Uterus (tissue), 4 donors: ENCODE measurements around the gene AGXT2. TPM values are rescaled to one million over a fixed set of nuclear protein-coding genes. Genes with fewer than 3 reads are reported as not detected.

ENCODE experiments used
- DNase-seq, 2 donors: peaks; one replicate each; pipeline ENCODE4 v3.0.0-alpha.2; 2019 to 2020
- H3K27ac ChIP-seq, 2 donors: fragments of 200-600 bp; sonication (generic); 1 replicate in 1 of 2; 2 replicates in 1 of 2; pipeline ENCODE4 v1.5.1; 2016 to 2018
- H3K27me3 ChIP-seq, 2 donors: fragments of 200-600 bp; sonication (generic); one replicate each; pipeline ENCODE4 v1.5.1; 2018 to 2019; ENCODE audit warnings: control low read depth in 1 of 2
- H3K36me3 ChIP-seq, 2 donors: fragments of 200-600 bp; sonication (generic); one replicate each; pipeline ENCODE4 v1.5.1; 2019; ENCODE audit warnings: control low read depth in 1 of 2
- H3K4me1 ChIP-seq, 2 donors: fragments of 200-600 bp; sonication (generic); one replicate each; pipeline ENCODE4 v1.5.1; 2018 to 2019; ENCODE audit warnings: control low read depth in 1 of 2
- H3K4me3 ChIP-seq, 2 donors: fragments of 200-600 bp; sonication (generic); 1 replicate in 1 of 2; 2 replicates in 1 of 2; pipeline ENCODE4 v1.5.1; 2018 to 2019; ENCODE audit warnings: mild to moderate bottlenecking in 1 of 2
- H3K9me3 ChIP-seq, 2 donors: fragments of 200-600 bp; sonication (generic); one replicate each; pipeline ENCODE4 v1.5.1; 2019; ENCODE audit warnings: control low read depth in 1 of 2
- POLR2A ChIP-seq, 2 donors: fragments of 450-650 bp; IDR thresholded peaks; one replicate each; pipeline ENCODE4 v1.6.1; 2016; ENCODE audit warnings: antibody characterized with exemption in 2 of 2, mild to moderate bottlenecking in 1 of 2, moderate library complexity in 1 of 2
- intact Hi-C: fragments of 100-400 bp; cut with DNase I; formaldehyde crosslinking; loops from one replicate; pipeline ENCODE4 v1.15.1; 2023; ENCODE audit warnings: low total_unique reads
- total RNA-seq, 4 donors: library from RNA; depleted of rRNA in 3 of 4; stranded (reverse); fragments of >200 nt in 3 of 4; gene quantifications; one replicate each; pipeline versions ENCODE4 v1.1.0 to v1.2.4, GENCODE V29; 2014 to 2023
- TF ChIP-seq, protein P1 (sequence below), 4 experiments: fragments of 200-600 bp in 2 of 4; fragments of 450-650 bp in 2 of 4; sonication (generic) in 2 of 4; IDR thresholded peaks; one replicate each; pipeline ENCODE4 v1.5.1; 2016 to 2019; ENCODE audit warnings: antibody characterized with exemption in 4 of 4, mild to moderate bottlenecking in 2 of 4, moderate library complexity in 1 of 4
- donor health status: DM: yes; HTN: yes; CAD: no.

Gene AGXT2
- total RNA-seq, 4 donors from 2014 or later: not detected

DNA sequence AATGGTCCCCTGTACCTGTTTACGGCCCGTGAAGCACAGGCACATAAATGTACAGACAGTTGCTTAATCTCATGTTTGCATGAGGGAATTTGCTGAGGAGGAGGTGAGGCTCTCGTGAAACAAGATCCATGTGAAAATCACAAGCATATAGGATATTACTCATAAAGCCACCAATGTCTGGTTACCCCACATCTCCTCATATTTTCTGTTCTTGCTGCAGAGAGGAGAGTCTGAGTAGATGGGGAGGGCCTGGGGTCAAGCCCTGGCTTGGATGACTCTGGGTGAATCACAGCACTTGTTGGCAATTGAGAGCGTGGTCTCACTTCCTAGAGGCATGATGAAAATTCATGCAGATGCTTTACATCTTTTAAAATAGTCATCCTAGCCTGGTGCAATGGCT, 975 bp downstream of the AGXT2 start:
- H3K4me3 ChIP-seq: no peak overlapping the region
- intact Hi-C loops: no loop called here
- H3K36me3 ChIP-seq: no peaks in the 10 kb centered on the region
- no peaks in the 10 kb centered on the region for H3K4me1 ChIP-seq
- TF ChIP-seq POLR2A (IDR thresholded peaks at IDR 0.05): no peak
- TF ChIP-seq, protein P1, sequence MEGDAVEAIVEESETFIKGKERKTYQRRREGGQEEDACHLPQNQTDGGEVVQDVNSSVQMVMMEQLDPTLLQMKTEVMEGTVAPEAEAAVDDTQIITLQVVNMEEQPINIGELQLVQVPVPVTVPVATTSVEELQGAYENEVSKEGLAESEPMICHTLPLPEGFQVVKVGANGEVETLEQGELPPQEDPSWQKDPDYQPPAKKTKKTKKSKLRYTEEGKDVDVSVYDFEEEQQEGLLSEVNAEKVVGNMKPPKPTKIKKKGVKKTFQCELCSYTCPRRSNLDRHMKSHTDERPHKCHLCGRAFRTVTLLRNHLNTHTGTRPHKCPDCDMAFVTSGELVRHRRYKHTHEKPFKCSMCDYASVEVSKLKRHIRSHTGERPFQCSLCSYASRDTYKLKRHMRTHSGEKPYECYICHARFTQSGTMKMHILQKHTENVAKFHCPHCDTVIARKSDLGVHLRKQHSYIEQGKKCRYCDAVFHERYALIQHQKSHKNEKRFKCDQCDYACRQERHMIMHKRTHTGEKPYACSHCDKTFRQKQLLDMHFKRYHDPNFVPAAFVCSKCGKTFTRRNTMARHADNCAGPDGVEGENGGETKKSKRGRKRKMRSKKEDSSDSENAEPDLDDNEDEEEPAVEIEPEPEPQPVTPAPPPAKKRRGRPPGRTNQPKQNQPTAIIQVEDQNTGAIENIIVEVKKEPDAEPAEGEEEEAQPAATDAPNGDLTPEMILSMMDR (IDR thresholded peaks at IDR 0.05): no peak
- no peaks in the 10 kb centered on the region for H3K9me3 ChIP-seq
- H3K27ac ChIP-seq: no peak overlapping the region
- H3K27me3 ChIP-seq: no peaks in the 10 kb centered on the region
- no peak for DNase-seq

DNA sequence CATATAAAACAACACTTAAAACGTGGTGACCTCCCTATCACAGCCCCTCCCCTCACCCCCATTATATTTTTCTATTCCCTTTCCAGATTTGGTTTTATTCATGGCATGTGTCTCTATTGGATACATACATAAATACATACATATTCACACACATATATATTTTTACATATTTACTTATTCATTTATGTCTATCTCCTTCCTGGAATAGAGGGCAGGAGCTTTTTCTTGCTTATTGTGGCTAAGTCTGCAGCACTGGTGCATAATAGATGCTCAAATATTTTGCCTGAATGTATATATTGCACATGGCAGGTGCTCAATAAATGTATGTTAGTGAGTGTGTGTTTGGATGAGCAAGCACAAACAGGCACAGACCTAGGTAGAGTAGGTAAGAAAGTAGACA, 2.5 kb downstream of the AGXT2 start:
- intact Hi-C loops: no loop called here
- no peaks in the 10 kb centered on the region for H3K4me1 ChIP-seq
- DNase-seq: no peak
- no peaks in the 10 kb centered on the region for H3K9me3 ChIP-seq
- H3K27me3 ChIP-seq: no peaks in the 10 kb centered on the region
- no peak for TF ChIP-seq POLR2A (IDR thresholded peaks at IDR 0.05)
- TF ChIP-seq, protein P1 (IDR thresholded peaks at IDR 0.05): no peak
- H3K36me3 ChIP-seq: no peaks in the 10 kb centered on the region
- H3K27ac ChIP-seq: no peak overlapping the region
- H3K4me3 ChIP-seq: no peak overlapping the region

DNA sequence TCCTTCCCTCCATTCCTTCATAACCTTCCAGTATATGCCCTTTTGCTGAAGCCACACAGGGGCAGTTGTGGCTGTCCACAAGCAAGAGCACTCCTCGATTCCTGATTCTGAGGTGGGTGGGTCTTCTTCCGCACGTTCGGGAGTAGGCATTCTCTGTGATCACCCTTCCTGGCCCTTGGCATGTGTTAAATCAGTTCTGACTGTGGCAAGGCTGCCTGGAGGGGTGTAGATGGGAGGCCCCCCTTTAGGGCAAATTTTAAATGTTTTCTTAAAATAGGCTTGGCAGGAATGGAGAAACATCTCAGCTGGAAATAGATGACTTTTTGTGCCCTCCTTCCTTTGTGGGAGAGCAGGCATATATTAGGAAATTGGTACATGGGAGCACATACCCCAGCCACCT, 3.1 kb downstream of the AGXT2 start:
- H3K9me3 ChIP-seq: no peaks in the 10 kb centered on the region
- H3K4me1 ChIP-seq: no peaks in the 10 kb centered on the region
- DNase-seq: no peak
- no peak overlapping the region for H3K27ac ChIP-seq
- H3K27me3 ChIP-seq: no peaks in the 10 kb centered on the region
- TF ChIP-seq, protein P1 (IDR thresholded peaks at IDR 0.05): no peak
- TF ChIP-seq POLR2A (IDR thresholded peaks at IDR 0.05): no peak
- no peak overlapping the region for H3K4me3 ChIP-seq
- intact Hi-C loops: no loop called here
- H3K36me3 ChIP-seq: no peaks in the 10 kb centered on the region

DNA sequence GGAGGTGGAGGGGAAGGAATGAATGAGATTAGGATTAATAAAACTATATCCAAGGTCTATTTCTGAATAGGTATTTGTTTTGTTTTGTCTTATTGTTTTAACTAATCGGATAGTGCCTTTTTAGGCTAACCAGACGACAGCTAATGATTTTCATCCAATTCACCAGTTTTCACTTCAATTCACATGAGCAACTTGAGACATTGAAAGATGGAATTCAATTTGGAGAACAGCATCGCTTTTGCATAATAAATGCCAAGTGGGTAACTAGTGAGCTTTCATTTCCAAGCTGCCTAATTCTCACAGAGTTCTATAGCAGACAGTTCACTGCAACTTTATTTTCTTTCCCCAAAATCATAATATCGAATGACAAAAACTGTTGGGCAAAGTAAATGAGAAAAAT, 5.0 kb downstream of the AGXT2 start:
- Histone ChIP-seq H3K4me3 (no peak overlapping the region), H3K9me3 (no peaks in the 10 kb centered on the region), H3K27me3 (no peaks in the 10 kb centered on the region), H3K36me3 (no peaks in the 10 kb centered on the region), H3K4me1 (no peaks in the 10 kb centered on the region), H3K27ac (no peak overlapping the region)
- no peak for TF ChIP-seq POLR2A (IDR thresholded peaks at IDR 0.05)
- TF ChIP-seq, protein P1 (IDR thresholded peaks at IDR 0.05): no peak
- no peak for DNase-seq
- intact Hi-C loops: no loop called here

DNA sequence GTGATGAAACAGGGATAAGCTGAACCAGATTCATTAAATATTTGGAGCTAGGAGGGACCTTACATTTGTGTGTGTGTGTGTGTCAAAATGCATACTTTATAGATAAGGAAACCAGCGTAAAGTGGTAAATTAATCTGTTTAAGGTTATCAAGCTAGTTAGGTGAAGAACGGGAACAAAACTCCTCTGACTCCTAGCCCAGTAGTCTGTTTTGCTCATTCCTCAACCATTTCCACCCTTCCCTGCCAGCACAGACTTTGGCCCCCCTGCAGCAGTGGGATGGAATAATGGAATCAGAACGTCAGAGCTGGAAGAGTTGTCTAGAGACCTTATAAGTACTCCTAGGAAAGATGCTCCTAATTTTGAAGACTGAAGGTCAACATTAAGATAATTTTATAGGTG, 6.5 kb downstream of the AGXT2 start:
- Histone ChIP-seq H3K36me3 (no peaks in the 10 kb centered on the region), H3K4me1 (no peaks in the 10 kb centered on the region), H3K9me3 (no peaks in the 10 kb centered on the region), H3K27me3 (no peaks in the 10 kb centered on the region), H3K4me3 (no peak overlapping the region), H3K27ac (no peak overlapping the region)
- TF ChIP-seq POLR2A (IDR thresholded peaks at IDR 0.05): no peak
- TF ChIP-seq, protein P1 (IDR thresholded peaks at IDR 0.05): no peak
- intact Hi-C loops: no loop called here
- DNase-seq: no peak
